Measurements from ENCODE around the gene PHLPP2.

The PHLPP2 gene

DNA sequence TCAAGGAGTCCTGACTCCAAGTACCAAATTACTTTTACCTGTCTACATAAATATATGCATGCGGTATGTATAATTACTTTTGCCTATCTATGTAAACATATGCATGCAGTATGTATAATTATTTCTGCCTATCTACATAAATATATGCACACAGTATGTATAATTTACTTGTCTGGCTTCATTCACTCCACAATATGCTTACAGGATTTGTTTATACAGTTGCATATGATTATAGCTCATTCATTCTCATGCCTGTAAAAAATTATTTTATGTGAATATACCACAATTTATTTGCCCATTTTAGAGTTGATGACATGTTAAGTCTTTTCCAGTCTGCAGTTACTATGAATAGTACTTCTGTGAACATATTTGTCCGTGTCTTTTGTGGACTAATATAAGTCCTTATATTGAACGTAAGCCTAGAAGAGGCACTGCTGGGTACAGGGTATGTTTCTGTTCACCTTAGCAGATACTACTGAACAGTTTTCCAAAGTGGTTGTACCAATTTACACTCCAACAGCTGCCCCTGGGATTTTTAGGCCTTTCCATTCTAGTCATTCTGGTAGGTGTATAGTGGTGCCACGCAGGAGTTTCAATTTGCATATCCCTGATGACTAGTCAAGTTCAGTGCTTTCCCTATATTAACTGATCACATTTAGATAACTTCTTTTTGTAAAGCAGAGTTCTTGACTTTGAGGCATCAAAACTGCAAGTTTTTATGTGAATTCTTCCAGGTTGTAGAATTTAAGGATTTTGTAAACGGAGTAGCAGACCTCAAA, 51.5 kb downstream of the PHLPP2 start:
- in situ Hi-C loops (cut with HindIII; ENCODE audit: low sequenced_read_pairs), result no loop called here

DNA sequence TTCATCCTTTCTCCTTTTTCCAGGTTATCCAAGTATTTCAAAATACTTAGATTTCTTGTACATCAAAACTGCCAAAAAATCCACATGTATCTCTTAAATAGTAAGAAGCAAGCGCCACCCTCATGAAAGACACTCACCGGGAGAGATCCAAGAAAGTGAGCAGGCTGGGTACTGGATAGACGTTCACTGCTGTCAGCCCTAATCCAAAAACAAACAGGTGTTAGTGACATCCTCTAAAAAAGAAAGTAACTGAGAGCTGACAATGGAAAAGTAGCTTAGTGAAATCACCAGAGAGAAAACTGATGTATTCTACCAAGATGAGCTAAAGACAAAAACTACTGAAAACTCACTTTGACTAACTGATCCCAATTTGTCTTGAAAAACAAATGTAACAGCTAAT, 52.4 kb downstream of the PHLPP2 start:
- in situ Hi-C loops (cut with HindIII; ENCODE audit: low sequenced_read_pairs), result no loop called here

DNA sequence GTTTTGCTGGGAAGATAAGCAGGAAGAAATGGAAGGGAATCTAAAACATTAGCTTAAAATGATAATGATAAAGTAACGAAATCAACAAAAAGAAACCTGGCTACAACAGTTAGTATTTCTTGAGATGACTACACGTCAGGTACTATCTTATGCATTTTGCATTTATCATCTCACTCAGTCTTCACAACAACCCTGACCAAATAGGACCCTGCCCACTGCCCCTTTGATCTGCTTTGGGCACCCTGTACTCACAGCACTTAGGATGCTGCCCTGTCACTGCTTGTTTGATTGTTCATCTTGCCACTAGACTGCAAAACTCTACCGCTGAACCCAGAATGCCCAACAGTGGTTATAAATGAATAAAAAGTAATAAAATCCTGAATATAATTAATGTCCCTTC, 53.3 kb downstream of the PHLPP2 start:
- in situ Hi-C loops (cut with HindIII; ENCODE audit: low sequenced_read_pairs), result no loop called here

DNA sequence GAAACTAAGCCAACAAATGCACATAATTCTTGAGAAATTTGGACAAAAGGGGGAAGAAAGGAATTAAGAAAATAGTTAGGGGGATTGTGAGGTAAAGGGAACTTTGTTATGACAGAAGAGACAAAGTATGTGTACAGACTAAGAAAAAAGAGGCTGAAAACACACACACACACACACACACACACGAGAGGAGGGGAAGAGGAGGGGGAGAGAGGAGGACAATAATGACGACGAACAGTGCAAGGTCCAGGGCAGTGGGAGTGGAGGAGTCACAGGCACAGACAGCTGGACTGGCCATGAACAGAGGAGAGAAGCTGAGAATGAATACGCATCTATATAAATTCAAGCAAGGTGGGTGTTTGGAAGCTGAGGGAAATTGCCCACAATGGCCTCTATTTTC, 54.0 kb downstream of the PHLPP2 start:
- in situ Hi-C loops (cut with HindIII; ENCODE audit: low sequenced_read_pairs), result no loop called here

DNA sequence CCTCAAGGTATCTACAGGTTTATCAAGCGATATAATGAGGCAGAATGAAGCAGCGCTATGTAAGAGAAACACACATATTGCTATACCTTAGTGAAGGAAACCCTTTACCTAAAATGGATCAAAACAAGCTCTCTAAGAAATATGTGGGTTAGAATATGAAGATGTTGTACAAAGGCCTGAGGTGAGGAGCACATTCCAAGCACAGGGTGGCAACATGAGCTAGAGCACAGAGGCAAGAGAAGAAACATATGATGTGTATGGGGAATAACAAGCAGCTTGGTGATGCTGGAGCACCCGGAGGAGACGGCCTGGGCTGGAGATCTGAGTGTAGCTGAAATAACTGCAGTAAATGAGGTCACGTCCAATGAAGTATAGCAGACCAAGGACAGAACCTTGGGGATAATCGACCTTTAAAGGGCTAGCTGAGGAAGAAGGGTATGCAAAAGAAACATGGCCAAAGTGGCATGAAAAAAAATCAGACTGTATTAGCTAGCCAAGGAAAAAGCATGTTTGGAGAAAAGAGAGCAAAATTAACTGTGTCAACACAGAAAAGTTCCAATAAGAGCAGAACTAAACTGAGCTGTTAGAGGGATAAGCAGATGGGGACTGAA, 54.5 kb downstream of the PHLPP2 start:
- in situ Hi-C loops (cut with HindIII; ENCODE audit: low sequenced_read_pairs), result no loop called here

DNA sequence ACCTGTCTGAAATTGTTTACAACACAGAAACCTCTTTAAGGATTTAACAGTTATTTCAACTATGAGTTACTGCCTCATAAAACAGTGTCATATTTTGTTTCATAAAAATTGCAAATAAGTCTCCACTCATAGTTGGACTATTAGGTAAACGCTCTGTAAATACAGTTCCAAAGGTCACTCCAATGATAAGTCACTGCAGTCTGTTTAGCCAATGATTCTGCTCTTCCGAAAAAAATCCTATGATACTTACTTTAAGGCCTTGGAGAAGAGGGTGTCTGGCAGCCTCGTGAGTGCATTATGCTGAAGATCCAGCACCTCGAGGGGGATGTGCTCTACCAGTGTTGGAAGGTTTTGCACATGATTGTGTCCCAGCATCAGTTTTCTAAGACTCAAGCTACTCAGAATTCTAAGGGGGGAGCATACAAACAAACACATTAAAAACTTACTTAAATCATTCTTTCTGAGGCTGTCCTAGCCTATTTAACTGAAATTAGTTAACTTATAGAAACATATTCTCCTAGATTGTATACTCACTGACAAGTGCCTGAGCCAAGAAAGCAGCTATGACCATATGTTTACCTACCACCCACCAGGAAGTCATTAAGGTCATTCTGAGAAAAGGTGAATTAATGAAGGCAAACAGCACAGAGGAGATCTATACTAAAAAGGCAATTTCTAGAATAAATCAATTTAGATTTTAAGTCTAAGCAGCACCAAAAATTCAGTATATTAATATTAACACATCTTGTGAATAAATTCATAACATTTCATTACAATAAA, 57.4 kb downstream of the PHLPP2 start:
- in situ Hi-C loops (cut with HindIII; ENCODE audit: low sequenced_read_pairs), result no loop called here

DNA sequence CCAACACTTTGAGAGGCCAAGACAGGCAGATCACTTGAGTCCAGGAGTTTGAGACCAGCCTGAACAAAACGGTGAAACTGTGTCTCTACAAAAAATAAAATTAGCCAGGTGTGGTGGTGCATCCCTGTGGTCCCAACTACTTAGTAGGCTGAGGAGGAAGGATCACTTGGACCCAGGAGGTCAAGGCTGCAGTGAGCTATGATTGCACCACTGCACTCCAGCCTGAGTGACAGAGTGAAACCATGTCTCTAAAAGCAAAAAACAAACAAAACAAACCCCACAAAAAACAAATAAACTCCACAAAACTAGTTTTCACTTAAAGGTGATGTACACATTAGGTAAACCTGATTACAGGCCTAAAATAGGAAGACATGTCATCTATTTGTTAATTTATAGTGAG, 58.2 kb downstream of the PHLPP2 start:
- in situ Hi-C loops (cut with HindIII; ENCODE audit: low sequenced_read_pairs), result no loop called here

DNA sequence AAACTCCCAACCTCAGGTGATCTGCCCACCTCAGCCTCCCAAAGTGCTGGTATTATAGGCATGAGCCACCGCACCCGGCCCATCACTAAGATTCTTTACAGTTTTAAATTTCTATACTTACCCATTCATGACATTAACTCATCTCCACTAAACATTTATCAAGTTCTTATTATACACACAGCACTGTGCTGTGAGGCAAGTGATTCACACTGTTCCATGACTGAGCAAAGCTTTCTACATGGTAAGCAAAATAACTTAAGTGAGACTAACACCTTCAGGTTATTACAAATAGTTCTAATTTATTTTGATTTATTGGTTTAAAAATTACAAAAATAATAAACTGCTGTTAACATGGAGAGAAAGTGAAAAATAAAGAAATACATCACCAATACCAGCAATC, 65.0 kb downstream of the PHLPP2 start:
- in situ Hi-C loops (cut with HindIII; ENCODE audit: low sequenced_read_pairs), result no loop called here

DNA sequence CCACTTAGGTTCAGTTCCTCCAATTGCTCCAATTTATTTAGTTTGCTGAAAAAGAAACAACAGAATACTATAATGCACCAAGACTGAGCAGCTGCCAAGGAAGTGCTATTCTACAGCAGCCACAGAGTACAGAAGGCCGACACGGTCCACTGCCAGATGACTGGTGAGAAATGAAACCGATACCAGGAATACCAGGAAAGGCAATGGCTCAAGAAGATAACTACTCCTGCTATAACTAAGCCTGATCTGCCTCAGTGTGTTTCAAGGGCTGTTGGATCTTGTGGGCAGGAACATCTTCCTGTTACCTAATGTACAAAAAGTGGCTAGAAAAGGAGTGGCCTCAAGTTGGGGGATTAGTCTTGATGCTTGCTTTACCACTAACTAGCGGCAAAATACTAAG, 65.7 kb downstream of the PHLPP2 start:
- in situ Hi-C loops (cut with HindIII; ENCODE audit: low sequenced_read_pairs), result no loop called here

DNA sequence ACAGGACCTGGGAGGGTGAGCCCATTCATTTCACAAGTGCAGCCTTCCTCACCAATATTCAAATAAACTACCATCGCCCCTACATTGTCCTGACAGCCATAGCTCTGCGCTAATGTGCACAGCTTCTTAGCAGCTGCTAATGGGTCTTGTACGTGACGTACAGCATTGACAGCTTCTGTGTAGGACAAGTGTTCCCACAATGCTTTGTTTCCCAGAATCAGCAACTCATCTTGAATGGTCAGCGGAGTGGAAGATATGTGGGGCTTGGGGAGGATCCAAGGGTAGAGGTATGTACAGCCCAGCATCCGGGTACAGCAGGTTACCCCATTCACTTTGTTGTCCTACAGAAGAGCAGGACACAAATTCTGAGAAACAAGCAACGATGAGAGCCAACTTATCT, 74.8 kb downstream of the PHLPP2 start:
- in situ Hi-C loops (cut with HindIII; ENCODE audit: low sequenced_read_pairs), result no loop called here

DNA sequence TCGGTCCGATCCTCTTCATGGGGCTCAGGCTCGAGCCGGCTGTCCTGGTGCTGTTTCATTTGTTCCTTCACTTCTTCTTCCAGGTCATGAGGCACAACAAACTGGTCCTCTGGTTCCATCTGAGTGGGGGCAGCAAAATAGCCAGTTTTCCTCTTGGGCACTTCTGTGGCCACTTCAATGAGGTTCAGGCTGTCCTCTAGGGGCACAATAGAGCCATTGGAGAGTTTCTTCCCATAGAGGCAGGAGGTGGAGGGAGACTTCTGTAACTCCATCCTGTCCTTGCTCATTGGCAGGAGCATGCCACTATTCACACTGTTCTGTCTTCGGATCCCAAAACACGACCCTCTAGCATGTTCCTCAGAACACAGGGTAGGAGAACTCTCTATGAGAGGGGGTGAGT, 75.6 kb downstream of the PHLPP2 start:
- in situ Hi-C loops (cut with HindIII; ENCODE audit: low sequenced_read_pairs), result no loop called here

DNA sequence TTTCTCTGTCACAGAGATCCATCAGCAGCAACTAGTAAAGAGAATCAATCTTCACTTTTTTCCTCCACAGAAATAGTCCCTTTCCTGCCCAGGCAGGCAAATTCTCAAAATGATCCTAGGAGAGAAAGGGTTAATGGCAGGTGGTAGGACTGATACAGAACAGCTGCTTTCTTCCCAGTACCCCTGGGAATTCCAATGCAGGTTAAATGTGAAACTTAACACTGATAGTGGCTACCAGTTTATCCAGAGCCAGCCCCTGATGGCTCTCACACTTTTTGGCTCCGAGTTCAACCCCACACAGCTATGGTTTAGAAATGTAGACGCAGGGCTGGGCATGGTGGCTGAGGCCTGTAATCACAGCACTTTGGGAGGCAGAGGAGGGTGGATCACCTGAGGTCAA, 76.3 kb downstream of the PHLPP2 start:
- in situ Hi-C loops (cut with HindIII; ENCODE audit: low sequenced_read_pairs), result no loop called here

DNA sequence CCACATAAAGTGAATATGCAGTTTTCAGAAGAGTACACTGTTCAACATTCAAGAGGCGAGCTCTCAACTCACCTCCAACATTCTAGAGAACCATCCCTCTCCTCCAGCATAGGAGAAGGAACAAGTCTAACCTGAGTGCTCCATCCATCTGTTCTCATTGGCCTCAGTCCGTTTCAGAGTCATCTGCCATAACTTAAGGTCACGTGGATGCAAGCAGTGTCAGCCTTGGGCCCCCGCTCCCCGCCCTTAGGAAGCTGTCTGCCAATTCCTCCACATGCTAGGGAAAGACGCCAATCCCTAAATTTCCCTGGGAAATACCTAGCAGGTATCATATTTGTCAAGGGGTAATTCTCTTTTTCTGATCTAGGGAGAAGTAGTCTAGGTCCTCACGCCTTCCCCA, 77.1 kb downstream of the PHLPP2 start:
- in situ Hi-C loops (cut with HindIII; ENCODE audit: low sequenced_read_pairs), result no loop called here

DNA sequence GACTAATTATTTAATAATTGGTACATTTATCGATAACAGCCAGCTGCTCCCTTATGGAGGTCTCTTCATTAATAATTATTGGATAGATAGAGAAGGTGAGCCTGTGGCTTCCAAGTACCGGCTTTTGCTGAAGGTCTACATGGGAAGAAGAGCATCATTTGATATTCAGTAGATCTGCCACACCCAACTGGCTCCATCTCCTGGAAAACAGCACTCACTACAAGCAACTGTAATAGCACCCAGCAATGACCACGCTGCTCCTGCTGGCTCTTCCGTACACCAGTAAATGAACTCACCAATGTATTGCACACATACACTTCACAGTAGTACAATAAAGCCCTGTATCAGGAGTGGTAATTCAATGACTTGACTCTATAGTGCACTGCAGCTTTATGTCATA, 79.1 kb downstream of the PHLPP2 start:
- in situ Hi-C loops (cut with HindIII; ENCODE audit: low sequenced_read_pairs), result no loop called here

DNA sequence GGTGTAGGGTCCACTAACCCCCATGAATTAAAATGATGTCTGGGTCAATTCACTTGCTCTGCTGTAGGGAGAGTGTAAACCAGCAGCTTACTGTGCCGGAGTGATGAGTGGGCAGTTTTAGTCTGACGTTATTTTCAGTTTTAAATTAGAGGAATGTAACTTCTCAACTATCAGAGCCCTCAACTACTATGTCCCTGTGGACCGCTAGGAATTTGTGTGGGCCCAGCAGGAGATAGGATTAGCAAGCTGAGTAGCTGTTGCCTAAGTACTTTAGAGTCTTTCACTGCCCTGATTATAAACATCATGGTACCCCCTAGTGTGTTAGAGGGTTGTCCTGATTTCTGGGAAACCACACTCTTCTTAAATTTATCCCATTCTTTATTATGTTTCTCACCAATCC, 87.1 kb downstream of the PHLPP2 start:
- in situ Hi-C loops (cut with HindIII; ENCODE audit: low sequenced_read_pairs), result no loop called here

DNA sequence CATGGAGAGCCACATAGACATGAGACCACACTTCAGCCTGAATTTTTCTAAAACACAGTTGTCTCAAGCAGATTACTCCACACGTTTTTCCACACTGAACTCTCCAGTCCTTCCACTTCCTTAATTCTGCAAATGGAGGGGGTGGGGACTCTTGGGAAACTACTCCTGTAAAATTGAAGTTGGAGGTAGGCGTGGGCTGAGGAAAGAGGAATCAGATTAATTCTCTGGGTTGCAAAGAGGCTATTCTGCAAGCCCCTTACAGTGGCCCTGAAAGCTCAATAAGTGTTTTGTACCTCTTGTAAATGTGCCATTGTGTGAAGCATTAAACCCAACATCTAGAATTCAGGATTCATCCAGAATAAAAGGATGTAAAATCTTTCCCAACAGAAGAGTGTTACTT, 88.9 kb downstream of the PHLPP2 start:
- in situ Hi-C loops (cut with HindIII; ENCODE audit: low sequenced_read_pairs), result no loop called here

DNA sequence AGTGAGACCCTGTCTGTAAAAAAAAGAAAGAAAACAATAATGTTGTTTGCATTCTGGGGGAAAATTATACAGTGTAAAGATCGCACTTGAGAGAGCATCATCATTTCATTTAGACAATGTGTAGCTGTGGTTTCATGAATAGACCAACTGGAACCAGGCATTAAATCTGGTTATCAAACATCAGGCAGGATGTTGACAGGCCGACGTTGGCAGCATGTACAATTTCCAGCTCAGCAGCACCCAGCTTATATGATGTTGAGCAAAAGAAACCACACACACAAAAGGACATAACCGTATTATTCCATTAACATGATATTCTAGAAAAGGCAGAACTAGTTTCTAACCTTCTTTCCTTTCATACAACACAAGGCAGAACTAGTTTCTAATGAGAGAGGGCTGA, 92.7 kb downstream of the PHLPP2 start:
- in situ Hi-C loops (cut with HindIII; ENCODE audit: low sequenced_read_pairs), result no loop called here

DNA sequence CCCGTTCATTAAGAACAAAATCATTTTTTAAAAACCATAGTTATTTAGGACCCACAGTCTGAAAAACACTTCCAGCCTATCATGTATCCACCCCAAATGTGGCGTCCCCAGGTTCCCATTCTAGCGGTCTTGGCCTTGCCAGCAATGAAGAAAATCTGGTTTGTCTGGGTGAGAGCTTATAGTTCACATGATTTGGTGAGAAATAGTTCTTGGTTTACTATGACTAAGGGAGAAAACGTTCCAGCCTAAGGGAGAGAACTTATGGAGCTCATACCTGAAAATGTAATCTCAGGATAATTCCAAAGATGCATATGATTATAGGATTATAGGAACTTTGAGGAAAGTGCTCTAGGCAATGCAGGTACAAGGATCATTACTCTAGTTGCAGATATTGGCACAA, 93.7 kb downstream of the PHLPP2 start:
- in situ Hi-C loops (cut with HindIII; ENCODE audit: low sequenced_read_pairs), result no loop called here

DNA sequence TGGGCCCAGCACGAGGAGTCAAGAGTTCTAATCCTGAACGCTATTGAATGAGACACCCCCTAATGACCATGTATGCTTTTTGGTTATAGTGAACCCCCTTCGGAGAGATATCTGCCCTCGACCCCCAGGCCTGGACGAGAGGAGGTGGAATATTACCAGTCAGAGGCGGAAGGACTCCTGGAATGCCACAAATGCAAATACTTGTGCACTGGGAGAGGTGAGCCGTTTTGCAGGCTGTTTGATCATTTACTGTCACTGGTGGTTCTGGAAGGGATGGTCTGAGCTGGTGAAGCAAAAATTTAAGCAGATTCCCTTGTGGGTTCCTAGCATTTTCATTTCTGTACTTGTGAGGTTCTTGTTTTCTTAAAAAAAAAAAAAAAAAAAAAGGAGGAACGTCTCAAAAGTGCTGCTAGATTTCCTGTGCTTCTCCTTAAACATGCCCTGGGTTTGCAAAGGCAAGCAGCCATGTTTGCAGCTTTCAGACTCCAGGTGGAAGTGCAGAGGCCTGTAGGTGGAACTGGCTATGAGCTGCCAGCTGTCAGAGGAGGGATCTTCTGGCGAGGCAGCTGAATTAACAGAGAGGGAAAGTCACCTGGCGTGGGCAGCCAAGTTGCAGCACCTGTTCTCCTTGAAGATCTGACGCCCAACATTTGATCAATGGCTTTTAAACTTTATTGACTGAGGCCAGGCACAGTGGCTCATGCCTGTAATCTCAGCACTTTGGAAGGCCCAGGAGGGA, 95.1 kb downstream of the PHLPP2 start:
- in situ Hi-C loops (cut with HindIII; ENCODE audit: low sequenced_read_pairs), result no loop called here

DNA sequence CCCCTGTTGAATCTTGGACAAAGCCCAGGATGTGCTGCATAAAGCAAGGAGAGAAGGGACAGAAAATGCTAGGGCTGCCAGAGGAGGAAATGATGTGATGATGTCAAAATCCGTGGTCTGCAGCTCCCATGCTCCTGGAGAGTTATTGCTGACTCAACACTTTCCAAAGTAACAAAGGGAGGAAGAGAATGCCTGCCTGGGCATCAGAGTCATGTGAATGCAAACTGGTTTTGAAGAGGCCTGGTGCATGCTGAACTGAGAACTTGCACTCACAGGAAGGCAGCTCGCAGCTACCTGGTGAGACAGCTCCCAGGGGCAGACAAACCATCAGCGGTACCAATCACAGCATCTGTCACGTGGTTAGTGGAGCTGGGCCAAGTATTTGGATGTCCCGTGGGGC, 95.7 kb downstream of the PHLPP2 start:
- in situ Hi-C loops (cut with HindIII; ENCODE audit: low sequenced_read_pairs), result no loop called here

DNA sequence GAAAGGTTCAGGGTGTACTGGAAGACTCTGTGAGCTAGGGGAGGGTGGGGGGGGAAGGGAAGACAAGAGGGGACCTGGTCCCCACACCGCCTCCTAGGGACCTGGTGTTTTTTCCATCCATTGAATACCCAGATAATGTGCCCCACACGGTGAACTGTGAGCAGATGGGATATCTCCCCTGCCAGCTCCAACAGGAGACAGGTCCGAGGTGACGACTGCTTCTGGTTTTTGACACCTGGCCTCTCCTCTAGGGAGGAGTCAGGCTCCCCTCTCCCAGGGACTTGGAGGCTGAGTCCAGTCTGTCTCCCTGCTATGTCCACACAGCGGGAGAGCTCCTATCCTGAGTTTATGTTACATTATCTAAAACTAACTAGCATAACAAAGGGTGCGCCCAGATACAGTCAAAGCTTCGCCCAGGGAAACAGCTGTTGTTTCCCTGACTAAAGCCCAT, 96.7 kb downstream of the PHLPP2 start:
- in situ Hi-C loops (cut with HindIII; ENCODE audit: low sequenced_read_pairs), result no loop called here

Data from endothelial cell of hepatic sinusoid (primary cell).